GM18519 (cell line): ENCODE data around the gene GPR27.

Experiments used
- ATAC-seq: cut with Tn5 transposase; IDR thresholded peaks from one replicate; pipeline ENCODE4 v1.9.1; 2021; ENCODE audit warnings: mild to moderate bottlenecking, moderate library complexity; ENCODE audit not compliant: unreplicated experiment, low FRiP score

GPR27 gene

DNA sequence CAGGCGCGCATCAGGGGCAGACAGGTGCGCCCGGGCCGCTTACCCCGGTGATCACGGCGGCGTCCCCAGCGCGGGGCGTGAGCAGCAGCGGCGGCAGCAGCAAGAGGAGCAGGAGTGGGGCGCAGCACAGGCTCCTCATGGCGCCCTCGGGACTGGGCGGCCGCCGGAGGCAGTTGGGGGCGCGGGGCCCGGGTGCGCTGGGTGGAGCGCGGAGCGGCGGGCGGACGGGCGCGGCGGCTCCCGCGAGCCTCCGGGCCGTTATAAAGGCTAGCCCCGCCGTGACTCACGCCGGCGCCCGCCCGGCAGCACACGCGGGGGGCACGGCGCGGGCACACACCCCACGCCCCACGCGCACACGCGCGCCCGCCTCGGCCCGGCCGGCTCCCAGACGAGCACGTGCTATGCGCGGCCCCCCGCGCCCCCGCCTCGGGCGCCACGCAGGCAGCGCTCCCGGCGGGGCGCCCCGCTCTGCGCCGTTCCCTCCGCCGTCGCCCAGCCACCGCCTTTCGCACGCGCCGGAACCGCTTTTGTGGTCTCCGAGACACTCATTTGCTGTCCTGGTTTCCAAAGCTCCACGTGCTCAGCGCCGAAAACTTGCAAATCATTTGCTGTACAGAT is 31.4 kb downstream of the GPR27 start, which contains the start of gene PROK2:
TSS of gene PROK2 (minus strand) at position 235 of the 618 bp plus-strand sequence. CDS start at position 139, 96 bp downstream.
- no peak for ATAC-seq

GRCh38 chr3:71785532-71786216 is 32.0 kb downstream of the GPR27 start:
- ATAC-seq = no peak

DNA sequence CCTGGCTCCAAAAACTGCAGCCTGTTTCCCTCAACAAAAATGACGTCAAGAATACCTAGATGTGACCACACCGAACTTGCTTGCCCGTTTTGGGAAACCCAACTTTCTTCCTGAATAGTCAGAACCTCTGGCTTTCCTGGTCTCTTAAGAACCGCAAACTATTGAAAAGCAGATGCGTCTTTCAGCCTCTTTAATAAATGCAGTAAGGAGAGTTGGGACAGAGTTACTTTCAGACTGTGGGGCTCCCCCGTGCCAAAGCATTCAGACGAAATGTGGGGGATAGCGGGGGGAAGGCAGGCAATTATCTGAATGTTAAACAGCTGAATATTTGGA is 32.5 kb downstream of the GPR27 start:
- no peak for ATAC-seq

- no peak for ATAC-seq
Observed at GRCh38 chr3:71786551-71786950, 32.9 kb downstream of the GPR27 start.

- no peak for ATAC-seq
Observed at GRCh38 chr3:71787851-71788405, 34.3 kb downstream of the GPR27 start.

GRCh38 chr3:71789922-71790321 is 36.3 kb downstream of the GPR27 start:
- ATAC-seq = no peak

DNA sequence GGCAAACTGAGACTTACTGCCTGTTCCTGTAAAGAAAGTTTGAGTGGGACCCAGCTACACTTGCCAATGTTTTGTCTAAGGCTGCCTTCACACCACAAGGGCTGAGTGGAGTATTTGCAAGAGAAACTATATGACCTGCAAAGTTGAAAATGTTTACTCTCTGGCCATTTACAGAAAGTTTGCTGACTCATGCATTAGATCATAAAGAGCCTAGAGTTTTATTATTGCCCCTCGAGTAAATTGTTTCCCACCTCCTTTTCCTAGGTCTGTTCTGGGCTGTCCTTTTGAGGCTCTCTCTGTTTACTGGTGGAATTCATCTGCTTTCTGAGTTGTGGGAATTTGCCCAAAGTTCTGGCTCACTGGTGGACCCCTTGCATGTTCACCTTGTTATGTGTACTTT is 38.0 kb downstream of the GPR27 start:
- no peak for ATAC-seq

DNA sequence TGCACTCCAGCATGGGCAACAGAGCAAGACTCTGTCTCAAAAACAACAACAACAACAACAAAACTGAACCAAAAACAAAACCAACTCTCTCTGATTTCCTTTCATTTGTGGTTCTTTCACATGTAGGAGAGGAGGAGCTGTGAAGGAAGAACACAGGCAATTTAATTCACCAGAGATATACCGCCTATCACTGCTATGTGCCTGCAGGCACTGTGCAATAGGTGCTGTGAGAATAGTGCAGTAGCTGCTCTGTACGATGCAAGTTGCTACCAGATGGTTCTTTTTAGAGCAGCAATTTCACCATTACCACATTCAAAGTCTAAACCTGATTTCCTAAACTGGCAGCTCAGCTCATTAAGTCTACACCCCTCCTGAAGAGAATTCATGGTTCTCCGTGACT is 42.6 kb downstream of the GPR27 start:
- ATAC-seq = no peak

GRCh38 chr3:71797455-71797854 is 43.8 kb downstream of the GPR27 start:
- no peak for ATAC-seq

- no peak for ATAC-seq
Observed at GRCh38 chr3:71800023-71800422, 46.4 kb downstream of the GPR27 start.

DNA sequence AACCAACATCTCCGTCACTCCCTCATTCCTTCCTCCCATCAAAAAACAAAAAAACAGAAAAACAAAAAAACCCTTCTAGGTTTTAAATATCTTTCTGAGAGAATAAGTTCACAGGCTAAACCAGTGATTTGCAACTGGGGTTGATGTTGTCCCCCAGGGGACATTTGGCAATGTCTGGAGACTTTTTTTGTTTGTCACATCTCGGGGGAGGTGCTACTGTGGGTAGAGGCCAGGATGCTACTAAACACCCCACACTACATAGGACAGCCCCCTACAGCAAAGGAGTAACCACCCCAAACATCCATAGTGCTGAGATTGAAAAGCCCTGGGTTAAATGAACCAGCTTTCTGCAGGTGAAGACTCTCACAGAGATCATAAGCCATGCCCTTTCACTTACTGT is 48.3 kb downstream of the GPR27 start:
- no peak for ATAC-seq

- ATAC-seq = no peak
Observed at GRCh38 chr3:71803248-71803647, 49.6 kb downstream of the GPR27 start.

DNA sequence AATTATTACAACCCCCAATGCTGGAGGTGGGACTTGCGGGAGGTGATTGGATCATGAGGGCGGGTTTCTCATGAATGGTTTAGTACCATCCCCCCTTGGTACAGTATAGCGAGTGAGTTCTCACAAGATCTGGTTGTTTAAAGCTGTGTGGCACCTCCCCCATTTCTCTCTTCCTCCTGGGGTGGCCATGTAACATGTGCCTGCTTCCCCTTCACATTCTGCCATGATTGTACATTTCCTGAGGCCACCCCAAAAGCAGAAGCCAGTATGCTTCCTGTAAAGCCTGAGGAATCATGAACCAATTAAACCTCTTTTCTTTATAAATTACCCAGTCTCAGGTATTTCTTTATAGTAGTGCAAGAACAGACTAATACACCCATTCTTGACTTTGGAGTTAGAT is 51.5 kb downstream of the GPR27 start:
- ATAC-seq = no peak

DNA sequence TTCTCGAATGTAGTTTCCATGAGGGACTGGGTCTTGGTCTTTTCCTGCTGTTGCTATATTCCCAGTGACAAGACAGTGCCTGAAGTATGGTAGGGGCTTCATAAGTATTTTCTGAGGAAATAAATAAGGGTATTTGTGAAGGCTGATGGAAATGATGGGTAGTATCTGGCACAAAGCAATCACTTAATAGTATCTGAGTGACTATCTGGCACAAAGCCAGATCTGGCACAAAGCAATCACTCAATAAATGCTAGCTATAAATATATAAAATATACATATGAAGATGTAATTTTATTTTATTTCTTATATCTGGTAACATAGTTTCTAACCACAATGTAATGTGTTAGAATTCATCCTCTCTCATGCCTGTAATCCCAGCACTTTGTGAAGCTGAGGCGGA is 52.0 kb downstream of the GPR27 start:
- ATAC-seq = no peak
